NCI-H2107 treated with DMSO at 0.1 percent for 48 hours (cell line): ENCODE measurements around the gene SAP30BP.

Experiments used
- DNase-seq: peaks from one replicate; lab custom pipeline; 2025; ENCODE audit not compliant: unreplicated experiment; lab: John Stamatoyannopoulos, UW

Gene SAP30BP

GRCh38 chr17:75707079-75707571 lies 40.0 kb downstream of the SAP30BP start:
- no peak for DNase-seq

GRCh38 chr17:75712446-75712845 lies 45.3 kb downstream of the SAP30BP start:
- DNase-seq: no peak

- no peak for DNase-seq
These were observed 52.6 kb downstream of the SAP30BP start for GRCh38 chr17:75719732-75720131.

- no peak for DNase-seq
These were observed 53.7 kb downstream of the SAP30BP start, which contains the start of gene ITGB4 for GRCh38 chr17:75720656-75721462. Gene ITGB4 (plus strand): TSS chr17:75721459. CDS start chr17:75724704, 3,245 bp downstream.

GRCh38 chr17:75721463-75722011 lies 54.4 kb downstream of the SAP30BP start:
- DNase-seq: no peak

- no peak for DNase-seq
These were observed 54.9 kb downstream of the SAP30BP start for GRCh38 chr17:75722076-75722475.

- DNase-seq: no peak
These were observed 55.5 kb downstream of the SAP30BP start for GRCh38 chr17:75722542-75723095.

GRCh38 chr17:75723171-75723930 lies 56.2 kb downstream of the SAP30BP start:
- no peak for DNase-seq

GRCh38 chr17:75724016-75725003 lies 57.2 kb downstream of the SAP30BP start:
- DNase-seq: no peak

GRCh38 chr17:75725504-75725903 lies 58.4 kb downstream of the SAP30BP start:
- no peak for DNase-seq

GRCh38 chr17:75727391-75727790 lies 60.3 kb downstream of the SAP30BP start:
- DNase-seq: no peak

- DNase-seq: no peak
These were observed 62.2 kb downstream of the SAP30BP start for GRCh38 chr17:75729351-75729750.

GRCh38 chr17:75730065-75730464 lies 62.9 kb downstream of the SAP30BP start:
- no peak for DNase-seq

GRCh38 chr17:75731086-75731715 lies 64.1 kb downstream of the SAP30BP start:
- no peak for DNase-seq

GRCh38 chr17:75731716-75732498 lies 64.8 kb downstream of the SAP30BP start:
- DNase-seq: no peak

- no peak for DNase-seq
These were observed 66.3 kb downstream of the SAP30BP start for GRCh38 chr17:75733471-75733870.

- no peak for DNase-seq
These were observed 67.6 kb downstream of the SAP30BP start for GRCh38 chr17:75734674-75735294.

- DNase-seq: no peak
These were observed 69.2 kb downstream of the SAP30BP start for GRCh38 chr17:75736173-75736835.
